Measurements from ENCODE around the gene SYT15.
"Not testable (repeated sequence)": the region's sequence is repeated elsewhere in the genome, so short reads cannot be mapped to it uniquely, and the experiment has no call there.

Gene SYT15

DNA sequence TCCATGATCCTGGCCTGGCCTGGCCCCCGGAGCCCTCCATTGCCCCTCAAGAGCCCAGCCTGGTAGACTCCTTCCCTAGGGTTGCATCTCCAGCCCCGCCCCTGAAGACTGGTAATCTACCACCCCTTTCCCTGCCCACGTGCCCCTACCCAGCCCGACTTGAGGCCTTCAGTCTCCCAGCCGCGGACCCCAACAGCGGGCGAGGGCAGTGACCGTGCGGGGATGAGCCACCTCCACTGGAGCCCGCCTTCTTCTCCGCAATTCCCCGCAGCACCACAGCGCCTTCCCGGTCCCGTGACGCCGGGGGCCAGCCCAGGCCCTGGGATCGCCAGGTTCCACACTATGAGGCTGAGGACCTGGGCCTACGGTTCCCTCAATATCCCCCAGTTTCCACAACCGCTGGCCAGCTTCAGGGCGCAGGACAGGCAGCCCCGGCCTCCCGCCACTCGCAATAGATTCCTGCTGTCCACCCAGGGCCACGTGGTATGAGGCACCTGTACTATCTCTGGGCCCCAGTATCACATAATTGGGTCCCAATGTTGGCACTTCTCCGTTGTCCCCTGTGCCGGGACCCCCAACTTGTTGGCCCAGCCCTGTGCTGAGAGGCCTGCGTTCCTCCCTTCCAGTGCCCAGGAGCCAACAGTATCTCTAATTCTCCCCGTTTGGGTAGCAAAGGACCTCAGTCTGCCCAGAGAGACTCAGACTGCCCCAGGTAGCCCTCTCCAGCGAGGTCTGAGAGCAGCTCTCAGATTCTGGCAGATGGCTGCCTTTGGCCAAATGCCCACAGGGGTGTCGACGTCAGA lies 21.4 kb upstream of the SYT15 start:
- DNase-seq = no peak

DNA sequence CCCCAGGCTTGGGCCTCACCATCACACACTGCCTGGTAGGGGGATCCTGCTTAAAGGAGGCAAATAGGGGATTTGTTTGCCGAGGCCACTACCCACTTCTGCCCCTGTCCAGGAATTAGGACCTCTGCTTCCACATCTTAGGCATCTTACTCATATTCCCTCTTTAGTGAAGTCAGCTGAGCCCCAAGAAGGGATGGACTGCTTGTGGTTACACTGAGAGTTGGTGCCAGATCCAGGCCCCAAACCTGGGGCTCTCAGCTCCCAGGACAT lies 20.9 kb upstream of the SYT15 start:
- no peak for DNase-seq

DNA sequence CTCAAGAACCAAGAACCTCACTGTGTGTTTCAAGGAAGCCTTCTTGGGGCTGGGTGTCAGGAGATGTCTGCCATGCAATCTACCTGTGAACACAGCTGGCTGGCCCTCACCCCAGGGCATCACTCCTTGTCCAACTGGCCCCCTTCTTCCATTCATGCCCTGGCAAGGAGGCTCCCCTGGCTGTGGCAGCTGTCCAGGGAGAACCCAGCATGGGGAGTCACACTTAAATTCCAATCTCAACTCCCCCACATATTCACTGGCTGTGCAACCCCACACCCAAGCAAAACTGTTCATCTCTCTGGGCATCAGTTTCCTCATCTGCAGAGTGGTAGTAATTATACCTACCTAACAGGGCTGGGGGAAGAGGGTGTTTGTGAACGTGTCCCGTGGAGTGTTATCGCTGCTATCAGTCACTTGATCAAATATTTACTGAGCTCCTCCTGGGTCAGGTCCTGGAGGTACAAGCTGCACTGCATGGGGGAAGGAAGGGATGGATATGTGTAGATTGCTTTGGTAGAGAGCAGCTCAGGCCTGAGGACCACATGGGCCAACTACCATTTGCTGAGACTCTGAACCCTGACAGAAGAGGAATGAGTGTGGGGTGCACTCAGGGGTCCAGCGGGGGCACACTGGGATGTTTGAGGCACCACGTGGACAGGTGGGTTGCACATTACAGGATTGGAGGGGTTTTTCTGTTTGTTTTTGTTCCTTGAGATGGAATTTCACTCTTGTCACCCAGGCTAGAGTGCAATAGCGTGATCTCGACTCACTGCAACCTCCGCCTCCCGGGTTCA lies 20.3 kb upstream of the SYT15 start:
- no peak for DNase-seq

GRCh38 chr10:46559231-46559671 lies 19.7 kb upstream of the SYT15 start:
- DNase-seq = no peak

DNA sequence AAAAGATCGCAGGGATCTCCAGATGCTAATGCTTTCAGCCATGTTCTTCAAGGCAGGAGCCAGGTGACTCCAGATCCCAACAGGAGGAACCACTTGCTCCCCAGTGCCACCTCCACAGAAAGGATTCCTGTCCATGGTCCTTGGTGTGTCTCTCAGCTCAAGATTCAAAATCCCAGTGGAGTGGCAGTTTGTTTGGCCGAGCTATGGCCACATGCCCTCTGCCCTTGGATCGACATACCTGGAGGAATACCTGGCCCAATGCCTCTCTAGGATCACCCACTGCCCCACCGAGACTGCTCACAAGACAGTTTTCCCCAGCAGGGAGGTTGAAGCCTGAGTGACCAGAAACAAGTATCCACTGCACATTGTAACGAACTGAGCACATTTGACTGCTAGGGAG lies 18.5 kb upstream of the SYT15 start:
- no peak for DNase-seq

GRCh38 chr10:46560952-46561351 lies 18.0 kb upstream of the SYT15 start:
- no peak for DNase-seq

DNA sequence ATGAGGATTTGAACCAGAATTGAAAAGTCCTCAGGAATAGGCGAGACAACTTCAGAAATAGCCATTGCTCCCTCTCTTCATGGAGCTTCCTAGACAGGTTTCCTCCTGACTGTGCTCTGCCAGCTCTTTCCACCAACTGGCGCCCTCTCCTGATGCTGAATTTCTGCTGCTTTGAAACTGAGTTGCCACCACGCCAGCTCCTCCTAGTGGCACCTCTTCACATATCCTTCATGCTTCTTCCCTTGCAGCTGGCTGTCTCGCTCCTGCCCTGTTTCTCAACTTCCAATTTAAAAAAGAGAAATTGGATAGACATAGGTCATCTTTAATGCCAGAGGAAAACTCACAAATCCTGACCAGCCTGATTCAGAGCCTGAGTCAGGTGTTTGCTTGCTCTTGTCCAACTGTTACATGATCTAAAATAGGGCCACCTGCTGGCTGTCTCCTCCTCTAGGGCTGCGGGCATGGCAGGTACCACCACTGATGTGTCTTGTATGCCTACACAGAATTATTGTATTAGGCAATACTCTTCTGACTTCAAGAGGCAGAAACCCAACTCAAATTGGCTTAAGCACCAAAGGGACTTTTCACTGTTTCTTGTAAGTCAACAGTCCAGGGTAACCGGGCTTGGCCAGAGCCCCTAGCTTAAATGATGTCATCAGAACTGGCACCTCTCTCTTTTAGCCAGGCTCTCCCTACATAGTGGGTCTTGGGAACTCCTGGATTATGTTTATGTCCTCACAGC lies 13.2 kb upstream of the SYT15 start:
- DNase-seq = peak; percentile 5

GRCh38 chr10:46567151-46567550 lies 11.8 kb upstream of the SYT15 start:
- DNase-seq = not testable (repeated sequence)

- not testable (repeated sequence) for DNase-seq
Measured at GRCh38 chr10:46570655-46571054, 8.3 kb upstream of the SYT15 start.

DNA sequence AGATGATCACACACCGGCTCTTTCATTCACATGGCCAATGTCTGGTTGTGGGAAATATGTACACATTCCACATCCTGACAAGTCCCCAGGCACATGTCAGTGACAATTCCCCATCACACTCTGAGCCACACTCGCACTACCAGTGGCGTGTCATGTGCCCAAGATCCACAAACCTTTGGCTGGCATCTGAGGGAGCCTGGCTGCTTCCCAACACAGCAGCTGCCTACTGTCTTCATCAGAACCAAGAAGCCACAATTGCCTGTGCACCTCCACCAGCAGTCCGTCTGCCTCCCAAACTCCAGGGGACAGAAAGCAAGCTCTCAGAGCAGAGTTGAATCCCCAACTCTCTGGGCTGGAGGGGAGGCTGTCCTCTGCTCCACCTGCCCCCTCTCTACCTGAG lies 6.2 kb upstream of the SYT15 start:
- not testable (repeated sequence) for DNase-seq

GRCh38 chr10:46573314-46573713 lies 5.6 kb upstream of the SYT15 start:
- DNase-seq = not testable (repeated sequence)

GRCh38 chr10:46573884-46574283 lies 5.0 kb upstream of the SYT15 start:
- DNase-seq = not testable (repeated sequence)

DNA sequence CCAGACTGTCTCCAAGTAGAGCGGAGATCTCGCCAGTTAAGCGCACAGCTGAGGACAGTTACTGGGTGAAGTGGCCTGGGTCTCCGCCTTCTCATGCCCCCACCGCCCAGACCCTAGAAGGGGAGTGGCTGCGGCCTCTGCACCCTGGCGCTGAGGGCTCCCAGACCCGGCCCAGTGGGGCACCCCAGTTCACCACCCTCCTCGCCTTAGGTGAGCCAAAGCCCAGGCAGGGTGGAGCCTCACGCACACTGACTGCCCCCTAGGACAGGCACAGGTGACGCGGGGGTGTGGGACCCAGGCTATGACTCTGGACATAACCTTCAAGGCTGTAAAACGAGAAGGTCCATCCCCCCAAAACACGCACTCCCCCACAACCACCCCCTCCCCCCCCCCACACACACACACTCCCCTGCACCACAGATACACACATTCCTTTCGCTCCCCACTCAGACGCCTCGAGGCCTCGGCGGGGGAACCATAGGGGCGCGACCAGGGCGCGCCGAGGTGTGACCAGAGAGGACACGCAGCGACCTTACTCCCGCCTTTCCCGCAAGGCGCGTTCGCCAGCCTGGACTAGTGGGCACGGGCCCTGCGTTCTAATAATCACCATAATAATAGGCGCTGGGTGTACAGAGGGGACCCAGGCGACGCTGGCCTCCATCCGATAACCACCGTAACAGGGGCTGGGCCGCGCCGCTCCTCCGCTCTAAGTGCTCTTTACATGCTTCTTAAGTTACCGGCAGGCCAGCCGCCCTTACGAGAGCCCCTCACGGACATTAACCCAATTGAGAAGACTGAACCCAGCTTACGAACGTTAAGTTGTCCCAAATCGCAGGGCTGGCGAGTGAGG lies 1.1 kb upstream of the SYT15 start:
- not testable (repeated sequence) for DNase-seq

GRCh38 chr10:46579378-46579777 lies 450 bp downstream of the SYT15 start:
- DNase-seq = not testable (repeated sequence)

DNA sequence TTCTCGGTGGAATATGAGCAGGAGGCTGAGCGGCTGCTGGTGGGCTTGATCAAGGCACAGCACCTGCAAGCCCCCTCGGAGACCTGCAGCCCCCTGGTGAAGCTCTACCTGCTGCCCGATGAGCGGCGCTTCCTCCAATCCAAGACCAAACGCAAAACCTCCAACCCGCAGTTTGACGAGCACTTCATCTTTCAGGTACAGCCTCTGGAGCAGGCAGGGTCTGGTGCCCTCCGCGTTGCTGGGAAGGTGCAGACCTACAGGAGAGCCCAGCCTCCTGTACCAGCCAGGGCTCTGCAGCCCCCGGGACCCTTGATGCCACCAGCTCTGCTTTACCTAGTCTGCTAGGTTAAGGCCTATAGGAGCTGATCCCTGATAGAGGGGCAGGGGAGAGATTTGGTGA lies 3.1 kb downstream of the SYT15 start:
- DNase-seq = not testable (repeated sequence)

DNA sequence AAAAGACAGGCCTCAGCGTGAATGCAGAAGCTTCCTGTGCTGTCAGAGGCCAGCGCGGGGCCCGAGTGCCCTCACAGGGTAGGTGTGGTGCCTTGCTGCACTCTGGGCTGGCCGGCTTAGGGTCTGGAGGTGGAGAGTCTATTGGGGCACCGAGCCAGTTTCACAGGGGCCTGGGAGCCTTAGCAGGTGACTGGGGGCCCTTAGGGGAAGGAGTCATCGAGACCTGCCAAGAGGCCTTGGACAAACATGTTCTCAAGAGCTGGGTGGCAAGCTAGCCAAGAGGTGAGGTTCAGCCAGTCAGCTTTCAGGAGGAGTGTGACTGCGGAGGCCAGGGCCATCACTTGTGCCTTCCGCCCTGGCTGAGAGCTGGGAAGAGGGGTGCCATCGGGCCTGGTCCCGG lies 3.6 kb downstream of the SYT15 start:
- DNase-seq = not testable (repeated sequence)

DNA sequence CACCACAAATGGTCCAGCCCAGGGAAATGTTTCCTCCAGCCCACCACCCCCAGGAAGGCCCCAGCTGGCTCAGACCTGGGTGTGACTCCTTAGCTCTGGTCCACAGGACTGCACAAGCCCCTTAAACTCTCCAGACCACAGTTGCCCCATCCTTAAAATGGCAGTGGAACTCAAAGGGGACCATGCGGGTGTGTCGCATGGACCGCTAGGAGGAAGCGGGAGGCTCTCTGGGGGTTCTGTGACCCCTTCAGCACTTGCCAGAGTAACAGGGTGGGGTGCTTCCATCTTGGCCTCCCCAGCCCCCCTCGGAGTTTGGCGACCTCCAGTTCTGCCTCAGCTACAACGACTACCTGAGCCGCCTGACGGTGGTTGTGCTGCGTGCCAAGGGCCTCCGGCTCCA lies 5.3 kb downstream of the SYT15 start:
- DNase-seq = not testable (repeated sequence)

GRCh38 chr10:46585246-46585645 lies 6.3 kb downstream of the SYT15 start:
- not testable (repeated sequence) for DNase-seq

DNA sequence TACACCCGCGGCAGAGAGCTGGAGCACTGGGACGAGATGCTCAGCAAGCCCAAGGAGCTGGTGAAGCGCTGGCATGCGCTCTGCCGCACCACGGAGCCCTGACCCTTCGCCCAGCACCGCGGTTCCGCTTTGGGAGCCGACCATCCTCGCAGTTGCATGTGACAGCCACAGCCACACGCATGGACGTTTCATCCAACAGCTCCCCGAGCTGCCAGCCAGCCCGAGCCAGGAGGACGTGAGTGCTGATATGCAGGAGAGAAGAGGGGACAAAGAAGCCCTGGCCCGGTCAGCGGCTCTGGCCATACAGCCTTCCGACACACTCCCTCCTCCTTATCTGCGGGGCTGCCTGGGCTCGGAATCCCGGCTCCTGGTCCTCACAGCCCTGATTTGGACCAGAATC lies 8.6 kb downstream of the SYT15 start:
- not testable (repeated sequence) for DNase-seq

- not testable (repeated sequence) for DNase-seq
Measured at GRCh38 chr10:46588221-46588620, 9.3 kb downstream of the SYT15 start.

- not testable (repeated sequence) for DNase-seq
Measured at GRCh38 chr10:46589589-46589988, 10.7 kb downstream of the SYT15 start.

DNA sequence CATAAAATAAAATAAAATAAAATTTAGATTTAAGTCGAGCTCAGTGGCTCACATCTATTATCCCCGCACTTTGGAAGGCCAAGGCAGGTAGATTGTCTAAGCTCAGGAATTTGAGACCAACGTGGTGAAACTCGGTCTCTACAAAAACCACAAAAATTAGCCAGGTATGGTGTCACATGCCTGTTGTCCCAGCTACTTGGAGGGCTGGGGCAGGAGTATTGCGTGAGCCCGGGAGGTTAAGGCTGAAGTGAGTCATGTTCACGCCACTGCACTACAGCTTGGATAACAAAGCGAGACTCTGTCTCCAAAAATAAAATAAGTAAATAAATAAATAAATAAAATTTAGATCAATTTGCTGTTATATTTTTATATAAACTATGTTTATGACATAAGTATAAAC lies 12.1 kb downstream of the SYT15 start:
- not testable (repeated sequence) for DNase-seq

DNA sequence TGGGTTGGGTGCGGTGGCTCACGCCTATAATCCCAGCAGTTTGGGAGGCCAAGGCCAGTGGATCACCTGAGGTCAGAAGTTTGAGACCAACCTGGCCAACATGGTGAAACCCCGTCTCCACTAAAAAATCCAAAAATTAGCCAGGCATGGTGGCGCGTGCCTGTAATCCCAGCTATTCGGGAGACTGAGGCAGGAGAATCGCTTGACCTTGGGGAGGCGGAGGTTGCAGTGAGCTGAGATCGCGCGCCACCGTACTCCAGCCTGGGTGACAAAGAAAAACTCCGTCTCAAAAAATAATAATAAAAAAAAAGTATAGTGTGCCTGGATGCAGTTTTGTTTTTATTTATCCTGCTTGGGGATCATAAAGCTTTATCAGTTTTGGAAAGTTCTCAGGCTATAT lies 14.4 kb downstream of the SYT15 start:
- DNase-seq = not testable (repeated sequence)

All from activated T-cell treated with anti-CD3 and anti-CD28 coated beads for 4 hours (primary cell).